ENCODE results near the gene ATRN.

- TF ChIP-seq, protein P1, sequence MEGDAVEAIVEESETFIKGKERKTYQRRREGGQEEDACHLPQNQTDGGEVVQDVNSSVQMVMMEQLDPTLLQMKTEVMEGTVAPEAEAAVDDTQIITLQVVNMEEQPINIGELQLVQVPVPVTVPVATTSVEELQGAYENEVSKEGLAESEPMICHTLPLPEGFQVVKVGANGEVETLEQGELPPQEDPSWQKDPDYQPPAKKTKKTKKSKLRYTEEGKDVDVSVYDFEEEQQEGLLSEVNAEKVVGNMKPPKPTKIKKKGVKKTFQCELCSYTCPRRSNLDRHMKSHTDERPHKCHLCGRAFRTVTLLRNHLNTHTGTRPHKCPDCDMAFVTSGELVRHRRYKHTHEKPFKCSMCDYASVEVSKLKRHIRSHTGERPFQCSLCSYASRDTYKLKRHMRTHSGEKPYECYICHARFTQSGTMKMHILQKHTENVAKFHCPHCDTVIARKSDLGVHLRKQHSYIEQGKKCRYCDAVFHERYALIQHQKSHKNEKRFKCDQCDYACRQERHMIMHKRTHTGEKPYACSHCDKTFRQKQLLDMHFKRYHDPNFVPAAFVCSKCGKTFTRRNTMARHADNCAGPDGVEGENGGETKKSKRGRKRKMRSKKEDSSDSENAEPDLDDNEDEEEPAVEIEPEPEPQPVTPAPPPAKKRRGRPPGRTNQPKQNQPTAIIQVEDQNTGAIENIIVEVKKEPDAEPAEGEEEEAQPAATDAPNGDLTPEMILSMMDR (IDR thresholded peaks at IDR 0.05): no peak
- TF ChIP-seq POLR2A (IDR thresholded peaks at IDR 0.05): no peak
- TF ChIP-seq EP300 (IDR thresholded peaks at IDR 0.05): no peak
These were observed 89.3 kb downstream of the ATRN start for GRCh38 chr20:3560162-3560561.

All from tibial nerve (tissue), 4 donors.